Lower lobe of right lung (tissue), 2 donors: ENCODE results near the gene EN2. TPM values are rescaled to one million over a fixed set of nuclear protein-coding genes. Genes with fewer than 3 reads are reported as not detected.
A peak's percentile ranks its signal among the peaks of the same experiment; 100 is the strongest.

Source experiments
- ATAC-seq, 2 donors: fragments of 200-7000 bp; cut with Tn5 transposase; one replicate each; pipeline ENCODE4 v1.9.1; 2020 to 2022; ENCODE audit warnings: mild to moderate bottlenecking in 2 of 2, moderate library complexity in 2 of 2
- DNase-seq: peaks from one replicate; pipeline ENCODE4 v3.0.0-alpha.2; 2020
- H3K27ac ChIP-seq: fragments of 200-600 bp; one replicate; pipeline ENCODE4 v1.8.0; 2022
- H3K27me3 ChIP-seq: fragments of 200-600 bp; one replicate; pipeline ENCODE4 v1.8.0; 2022; ENCODE audit warnings: low read depth
- H3K36me3 ChIP-seq: fragments of 200-600 bp; one replicate; pipeline ENCODE4 v1.8.0; 2022; ENCODE audit warnings: mild to moderate bottlenecking
- H3K4me1 ChIP-seq: fragments of 200-600 bp; one replicate; pipeline ENCODE4 v1.8.0; 2022
- H3K4me3 ChIP-seq: fragments of 200-600 bp; one replicate; pipeline ENCODE4 v1.8.0; 2022; ENCODE audit warnings: mild to moderate bottlenecking
- H3K9me3 ChIP-seq: fragments of 200-600 bp; one replicate; pipeline ENCODE4 v1.8.0; 2022
- intact Hi-C: fragments of 100-400 bp; cut with DNase I; formaldehyde crosslinking; loops from one replicate; pipeline ENCODE4 v1.11.0; 2022
- total RNA-seq: library from RNA; stranded (reverse); fragmentation: NEBNext Ultra II Directional; extraction: Animal tissue kit (Norgen Biotek cat#: 25700); gene quantifications from one replicate; pipeline ENCODE4 v1.2.1, GENCODE V29; 2021
- TF ChIP-seq, protein P1 (sequence below): fragments of 200-600 bp; IDR thresholded peaks from one replicate; pipeline ENCODE4 v1.8.0; 2022; ENCODE audit warnings: antibody characterized with exemption, mild to moderate bottlenecking
- donor health status: DM: no; HTN: yes; CAD: no; lungs with severe emphysema.

Gene EN2
- total RNA-seq, 1 donor from 2014 or later, result not detected

DNA sequence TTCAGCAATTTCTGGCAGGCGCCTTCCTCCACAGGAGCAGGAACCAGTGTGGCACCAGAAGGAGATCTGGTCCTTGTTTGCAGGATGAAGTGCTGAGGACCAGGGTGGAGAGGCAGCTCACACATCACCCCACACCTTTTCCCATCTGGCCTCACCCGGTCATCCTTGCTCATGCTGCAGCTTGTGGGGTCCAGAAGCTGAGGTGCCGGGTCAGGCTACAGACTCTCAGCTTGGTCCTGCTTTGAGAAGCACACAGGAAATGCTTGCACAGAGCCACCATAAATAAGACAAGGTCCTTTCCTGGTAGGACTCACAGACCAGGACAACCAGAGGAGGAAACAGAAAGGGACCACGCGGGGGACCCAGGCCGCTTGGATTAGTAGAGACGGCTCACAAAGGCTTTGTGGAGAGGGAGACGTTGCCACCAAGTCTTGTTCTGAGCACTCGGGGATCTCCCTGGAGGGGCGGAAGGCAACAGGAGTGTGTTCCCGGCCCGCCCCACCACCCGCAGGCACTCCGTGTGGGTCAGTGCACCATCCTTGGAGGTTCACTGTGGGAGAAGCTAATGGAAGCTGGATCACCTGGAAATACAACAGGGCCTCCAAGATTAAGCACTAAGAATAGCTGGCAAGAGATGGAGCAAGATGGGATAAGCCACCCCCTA, 29.6 kb upstream of the EN2 start:
- intact Hi-C loops, result no loop called here
- Histone ChIP-seq H3K27ac (no peak overlapping the region), H3K36me3 (no peaks in the 10 kb centered on the region), H3K4me1 (no peaks in the 10 kb centered on the region), H3K9me3 (no peaks in the 10 kb centered on the region), H3K27me3 (peaks cover 40% of the 10 kb centered on the region), H3K4me3 (no peak overlapping the region)
- DNase-seq (peak; percentile 19), ATAC-seq (no peak)
- TF ChIP-seq, protein P1, sequence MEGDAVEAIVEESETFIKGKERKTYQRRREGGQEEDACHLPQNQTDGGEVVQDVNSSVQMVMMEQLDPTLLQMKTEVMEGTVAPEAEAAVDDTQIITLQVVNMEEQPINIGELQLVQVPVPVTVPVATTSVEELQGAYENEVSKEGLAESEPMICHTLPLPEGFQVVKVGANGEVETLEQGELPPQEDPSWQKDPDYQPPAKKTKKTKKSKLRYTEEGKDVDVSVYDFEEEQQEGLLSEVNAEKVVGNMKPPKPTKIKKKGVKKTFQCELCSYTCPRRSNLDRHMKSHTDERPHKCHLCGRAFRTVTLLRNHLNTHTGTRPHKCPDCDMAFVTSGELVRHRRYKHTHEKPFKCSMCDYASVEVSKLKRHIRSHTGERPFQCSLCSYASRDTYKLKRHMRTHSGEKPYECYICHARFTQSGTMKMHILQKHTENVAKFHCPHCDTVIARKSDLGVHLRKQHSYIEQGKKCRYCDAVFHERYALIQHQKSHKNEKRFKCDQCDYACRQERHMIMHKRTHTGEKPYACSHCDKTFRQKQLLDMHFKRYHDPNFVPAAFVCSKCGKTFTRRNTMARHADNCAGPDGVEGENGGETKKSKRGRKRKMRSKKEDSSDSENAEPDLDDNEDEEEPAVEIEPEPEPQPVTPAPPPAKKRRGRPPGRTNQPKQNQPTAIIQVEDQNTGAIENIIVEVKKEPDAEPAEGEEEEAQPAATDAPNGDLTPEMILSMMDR, result no peak

- TF ChIP-seq, protein P1, result no peak
- H3K27ac ChIP-seq, result no peak overlapping the region
- no peaks in the 10 kb centered on the region for H3K36me3 ChIP-seq
- peak; percentile 18 for DNase-seq
- peaks cover 38% of the 10 kb centered on the region for H3K27me3 ChIP-seq
- no peaks in the 10 kb centered on the region for H3K9me3 ChIP-seq
- H3K4me3 ChIP-seq, result no peak overlapping the region
- ATAC-seq, result no peak
- intact Hi-C loops, result no loop called here
- no peaks in the 10 kb centered on the region for H3K4me1 ChIP-seq
These were observed 28.3 kb upstream of the EN2 start for GRCh38 chr7:155429651-155430050.

GRCh38 chr7:155430606-155431005, 27.3 kb upstream of the EN2 start:
- ATAC-seq, result no peak
- Histone ChIP-seq H3K9me3 (no peaks in the 10 kb centered on the region), H3K4me1 (no peaks in the 10 kb centered on the region), H3K27me3 (peaks cover 36% of the 10 kb centered on the region), H3K4me3 (no peak overlapping the region), H3K27ac (no peak overlapping the region), H3K36me3 (no peaks in the 10 kb centered on the region)
- DNase-seq, result no peak
- intact Hi-C loops, result no loop called here
- TF ChIP-seq, protein P1, result no peak

DNA sequence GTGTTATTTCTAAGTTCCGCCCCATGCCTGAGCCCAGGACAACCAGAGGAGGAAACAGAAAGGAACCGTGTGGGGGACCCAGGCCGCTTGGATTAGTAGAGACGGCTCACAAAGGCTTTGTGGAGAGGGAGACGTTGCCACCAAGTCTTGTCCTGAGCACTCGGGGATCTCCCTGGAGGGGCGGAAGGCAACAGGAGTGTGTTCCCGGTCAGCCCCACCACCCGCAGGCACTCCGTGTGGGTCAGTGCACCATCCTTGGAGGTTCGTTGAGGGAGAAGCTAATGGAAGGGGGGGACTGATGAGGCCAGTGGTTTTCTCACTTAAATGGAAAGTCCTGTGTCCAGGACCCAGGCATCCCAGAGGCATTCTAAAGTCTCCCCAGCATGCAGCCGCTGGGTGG, 26.7 kb upstream of the EN2 start:
- ATAC-seq (no peak), DNase-seq (peak; percentile 22)
- H3K27me3 ChIP-seq, result peaks cover 42% of the 10 kb centered on the region
- H3K36me3 ChIP-seq, result no peaks in the 10 kb centered on the region
- intact Hi-C loops, result no loop called here
- no peak overlapping the region for H3K27ac ChIP-seq
- TF ChIP-seq, protein P1, result no peak
- no peaks in the 10 kb centered on the region for H3K4me1 ChIP-seq
- H3K9me3 ChIP-seq, result no peaks in the 10 kb centered on the region
- H3K4me3 ChIP-seq, result no peak overlapping the region

DNA sequence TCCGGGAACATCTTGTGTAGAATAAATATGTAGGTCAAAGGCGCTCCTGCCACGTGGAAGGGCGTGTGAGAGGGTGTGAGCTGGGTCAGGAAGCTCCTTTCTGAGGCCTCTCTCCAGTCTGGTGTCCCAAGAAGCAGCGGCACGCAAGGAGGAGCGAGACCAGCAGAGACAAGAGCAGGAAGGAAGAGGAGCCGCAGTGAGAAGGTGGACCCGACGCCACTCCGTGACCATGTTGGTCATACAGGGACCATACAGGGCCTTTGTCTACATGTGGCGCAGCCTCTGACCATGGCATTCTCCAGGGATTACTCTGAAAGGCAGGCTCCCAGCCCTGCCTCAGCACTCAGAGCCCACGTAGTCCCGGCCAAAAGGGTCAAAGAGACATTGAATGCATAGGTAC, 26.2 kb upstream of the EN2 start:
- no peaks in the 10 kb centered on the region for H3K36me3 ChIP-seq
- ATAC-seq (no peak), DNase-seq (peak; percentile 12)
- intact Hi-C loops, result no loop called here
- no peaks in the 10 kb centered on the region for H3K4me1 ChIP-seq
- TF ChIP-seq, protein P1, result no peak
- no peaks in the 10 kb centered on the region for H3K9me3 ChIP-seq
- peaks cover 42% of the 10 kb centered on the region for H3K27me3 ChIP-seq
- no peak overlapping the region for H3K4me3 ChIP-seq
- no peak overlapping the region for H3K27ac ChIP-seq
